Loucy (cell line): Measurements from ENCODE around the gene TTC12.

Experiments used
- H2AFZ ChIP-seq: fragments of 200-600 bp; sonication (generic); 2 replicates; pipeline ENCODE4 v1.6.0; 2016; ENCODE audit warnings: antibody characterized with exemption, mild to moderate bottlenecking, low read length, moderate library complexity
- H3F3A ChIP-seq: fragments of 200-600 bp; 2 replicates; pipeline ENCODE4 v1.6.0; 2016; ENCODE audit warnings: antibody characterized with exemption, low read depth, mild to moderate bottlenecking
- H3K27me3 ChIP-seq: fragments of 200-600 bp; sonication (generic); 2 replicates; pipeline ENCODE4 v1.6.1; 2014; ENCODE audit warnings: low read length, mild to moderate bottlenecking; ENCODE audit not compliant: insufficient read depth, poor library complexity, severe bottlenecking
- H3K36me3 ChIP-seq: fragments of 200-600 bp; sonication (generic); 2 replicates; pipeline ENCODE4 v1.6.1; 2016; ENCODE audit warnings: low read length; ENCODE audit not compliant: insufficient read depth
- H3K4me1 ChIP-seq: fragments of 200-600 bp; sonication (generic); 2 replicates; pipeline ENCODE4 v1.5.1; 2014; ENCODE audit warnings: low read length, mild to moderate bottlenecking; ENCODE audit not compliant: insufficient read depth, poor library complexity, severe bottlenecking
- H3K4me2 ChIP-seq: fragments of 200-600 bp; sonication (generic); 2 replicates; pipeline ENCODE4 v1.6.0; 2014; ENCODE audit warnings: antibody characterized with exemption, low read length, low read depth, mild to moderate bottlenecking; ENCODE audit not compliant: poor library complexity, severe bottlenecking
- H3K4me3 ChIP-seq: fragments of 200-600 bp; sonication (generic); 2 replicates; pipeline ENCODE4 v1.5.1; 2014; ENCODE audit warnings: low read length, mild to moderate bottlenecking, mixed read lengths; ENCODE audit not compliant: poor library complexity, severe bottlenecking
- H3K79me2 ChIP-seq: fragments of 200-600 bp; sonication (generic); 2 replicates; pipeline ENCODE4 v1.6.1; 2014; ENCODE audit warnings: low read length; ENCODE audit not compliant: insufficient read depth
- H3K9ac ChIP-seq: fragments of 200-600 bp; sonication (generic); 2 replicates; pipeline ENCODE4 v1.6.0; 2014; ENCODE audit warnings: mild to moderate bottlenecking, low read depth, low read length, moderate library complexity; ENCODE audit not compliant: poor library complexity, severe bottlenecking
- H3K9me2 ChIP-seq: fragments of 200-600 bp; sonication (generic); replicated peaks from 2 replicates; pipeline ENCODE4 v1.6.1; 2016; ENCODE audit warnings: low read depth, low read length, mixed read lengths
- H3K9me3 ChIP-seq: fragments of 200-600 bp; sonication (generic); 2 replicates; pipeline ENCODE4 v1.6.1; 2014; ENCODE audit warnings: mild to moderate bottlenecking, antibody characterized with exemption, low read length, low read depth; ENCODE audit not compliant: insufficient read depth
- H4K20me1 ChIP-seq: fragments of 200-600 bp; sonication (generic); 2 replicates; pipeline ENCODE4 v1.6.0; 2014; ENCODE audit warnings: antibody characterized with exemption, low read length, mild to moderate bottlenecking; ENCODE audit not compliant: insufficient read depth, poor library complexity, severe bottlenecking
- CTCF ChIP-seq: fragments of 200-600 bp; sonication (generic); conservative IDR thresholded peaks from 2 replicates; pipeline ENCODE4 v1.5.1; 2014; ENCODE audit warnings: mild to moderate bottlenecking, antibody characterized with exemption, low read length
- EZH2phosphoT487 ChIP-seq: fragments of 200-600 bp; IDR thresholded peaks from 2 replicates; pipeline ENCODE4 v1.6.1; 2018; ENCODE audit warnings: antibody characterized with exemption, mild to moderate bottlenecking, moderate library complexity, borderline replicate concordance

Gene TTC12

GRCh38 chr11:113314389-113315301 lies at the start of gene TTC12:
Gene TTC12 (plus strand): TSS chr11:113314583. CDS start chr11:113316258, 1,675 bp downstream.
- no peaks in the 10 kb centered on the region for H4K20me1 ChIP-seq
- no peak within 1 kb of the TSS for H2AFZ ChIP-seq
- no peaks in the 10 kb centered on the region for H3K36me3 ChIP-seq
- no peaks in the 10 kb centered on the region for H3K27me3 ChIP-seq
- H3K4me1 ChIP-seq = no peaks in the 10 kb centered on the region
- H3K9me2 ChIP-seq = no peaks in the 10 kb centered on the region
- no peak within 1 kb of the TSS for H3K4me2 ChIP-seq
- no peaks in the 10 kb centered on the region for H3K9me3 ChIP-seq
- H3K79me2 ChIP-seq = no peaks in the 10 kb centered on the region
- H3K4me3 ChIP-seq = no peak within 1 kb of the TSS
- no peak within 1 kb of the TSS for H3K9ac ChIP-seq
- H3F3A ChIP-seq = no peaks in the 10 kb centered on the region
- no peak for TF ChIP-seq EZH2phosphoT487
- TF ChIP-seq CTCF = no peak

- H3F3A ChIP-seq = no peaks in the 10 kb centered on the region
- no peaks in the 10 kb centered on the region for H3K9me2 ChIP-seq
- H3K9ac ChIP-seq = no peak overlapping the region
- no peak overlapping the region for H3K4me3 ChIP-seq
- no peaks in the 10 kb centered on the region for H3K79me2 ChIP-seq
- H3K4me2 ChIP-seq = no peak overlapping the region
- H3K36me3 ChIP-seq = no peaks in the 10 kb centered on the region
- TF ChIP-seq EZH2phosphoT487 = no peak
- TF ChIP-seq CTCF = no peak
- no peaks in the 10 kb centered on the region for H3K4me1 ChIP-seq
- H2AFZ ChIP-seq = no peak overlapping the region
- peaks cover 4% of the 10 kb centered on the region; the same call in 1 of the 2 replicates for H3K9me3 ChIP-seq
- no peaks in the 10 kb centered on the region for H4K20me1 ChIP-seq
- H3K27me3 ChIP-seq = no peaks in the 10 kb centered on the region
Measured at GRCh38 chr11:113265362-113265761, 49.0 kb upstream of the TTC12 start.

DNA sequence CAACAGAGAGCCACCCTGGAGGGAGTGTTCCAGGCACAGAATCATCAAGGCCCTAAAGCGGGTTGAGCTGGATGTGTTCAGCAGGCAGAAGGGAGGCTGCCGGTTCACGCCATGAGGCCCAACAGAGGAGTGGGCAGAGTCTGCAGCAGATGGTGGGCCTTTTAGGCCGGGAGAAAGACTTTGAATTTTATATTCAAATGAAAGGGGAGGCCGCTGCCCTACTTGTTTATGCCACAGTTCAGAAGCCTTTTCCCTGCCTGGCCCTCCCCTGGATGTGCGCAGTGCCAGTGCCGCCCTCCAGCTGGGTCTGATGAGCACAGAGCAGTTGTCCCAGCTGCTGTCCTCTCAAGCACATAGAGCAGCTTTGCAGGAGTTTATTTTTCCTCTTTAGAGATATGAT lies 46.9 kb upstream of the TTC12 start:
- no peak overlapping the region for H3K4me3 ChIP-seq
- H3K4me2 ChIP-seq = no peak overlapping the region
- TF ChIP-seq EZH2phosphoT487 (no peak), CTCF (no peak)
- no peaks in the 10 kb centered on the region for H3K4me1 ChIP-seq
- H3F3A ChIP-seq = no peaks in the 10 kb centered on the region
- H3K9ac ChIP-seq = no peak overlapping the region
- H3K9me3 ChIP-seq = peaks cover 4% of the 10 kb centered on the region; the same call in 1 of the 2 replicates
- no peaks in the 10 kb centered on the region for H3K79me2 ChIP-seq
- H3K27me3 ChIP-seq = no peaks in the 10 kb centered on the region
- no peak overlapping the region for H2AFZ ChIP-seq
- H4K20me1 ChIP-seq = no peaks in the 10 kb centered on the region
- no peaks in the 10 kb centered on the region for H3K36me3 ChIP-seq
- no peaks in the 10 kb centered on the region for H3K9me2 ChIP-seq
